GM23248 (cell line): ENCODE measurements around the gene GPR108. TPM values are rescaled to one million over a fixed set of nuclear protein-coding genes. Genes with fewer than 3 reads are reported as not detected.
A peak's percentile ranks its signal among the peaks of the same experiment; 100 is the strongest.

Experiments used
- DNase-seq: peaks from one replicate; pipeline ENCODE4 v3.0.0-alpha.2; 2015
- H2AFZ ChIP-seq: fragments of 200-600 bp; sonication (generic); 2 replicates; pipeline ENCODE4 v1.6.1; 2016; ENCODE audit warnings: antibody characterized with exemption
- H3F3A ChIP-seq: fragments of 200-600 bp; sonication (generic); 2 replicates; pipeline ENCODE4 v1.6.1; 2016; ENCODE audit warnings: mild to moderate bottlenecking, antibody characterized with exemption, mixed run types; ENCODE audit not compliant: insufficient read depth
- H3K27ac ChIP-seq: fragments of 200-600 bp; sonication (generic); 2 replicates; pipeline ENCODE4 v1.5.1; 2016; ENCODE audit warnings: mild to moderate bottlenecking
- H3K27me3 ChIP-seq: fragments of 200-600 bp; sonication (generic); replicated peaks from 2 replicates; pipeline ENCODE4 v1.6.1; 2016; ENCODE audit warnings: mild to moderate bottlenecking; ENCODE audit not compliant: insufficient read depth
- H3K36me3 ChIP-seq: fragments of 200-600 bp; sonication (generic); 2 replicates; pipeline ENCODE4 v1.6.1; 2016; ENCODE audit warnings: low read depth, mild to moderate bottlenecking
- H3K4me1 ChIP-seq: fragments of 200-600 bp; sonication (generic); 2 replicates; pipeline ENCODE4 v1.6.1; 2016; ENCODE audit warnings: mild to moderate bottlenecking; ENCODE audit not compliant: insufficient read depth
- H3K4me2 ChIP-seq: fragments of 200-600 bp; sonication (generic); one replicate; pipeline ENCODE4 v1.6.1; 2016; ENCODE audit warnings: mild to moderate bottlenecking; ENCODE audit not compliant: unreplicated experiment
- H3K4me3 ChIP-seq: fragments of 200-600 bp; sonication (generic); 2 replicates; pipeline ENCODE4 v1.5.1; 2016; ENCODE audit warnings: mild to moderate bottlenecking
- H3K79me2 ChIP-seq: fragments of 200-600 bp; sonication (generic); 2 replicates; pipeline ENCODE4 v1.6.1; 2016; ENCODE audit warnings: mild to moderate bottlenecking; ENCODE audit not compliant: insufficient read depth
- H3K9ac ChIP-seq: fragments of 200-600 bp; sonication (generic); 2 replicates; pipeline ENCODE4 v1.6.1; 2016; ENCODE audit warnings: mild to moderate bottlenecking
- H3K9me2 ChIP-seq: fragments of 200-600 bp; sonication (generic); 2 replicates; pipeline ENCODE4 v1.6.1; 2016; ENCODE audit warnings: mixed run types, mild to moderate bottlenecking, moderate library complexity; ENCODE audit not compliant: insufficient read depth
- H3K9me3 ChIP-seq: fragments of 200-600 bp; sonication (generic); one replicate; pipeline ENCODE4 v1.6.1; 2017; ENCODE audit warnings: low read depth
- H4K20me1 ChIP-seq: fragments of 200-600 bp; sonication (generic); 2 replicates; pipeline ENCODE4 v1.6.0; 2016; ENCODE audit not compliant: insufficient read depth
- EZH2 ChIP-seq: fragments of 200-600 bp; sonication (generic); IDR thresholded peaks from 2 replicates; pipeline ENCODE4 v1.6.1; 2018; ENCODE audit warnings: antibody characterized with exemption, mild to moderate bottlenecking; ENCODE audit not compliant: insufficient read depth, poor library complexity, severe bottlenecking
- EZH2phosphoT487 ChIP-seq: fragments of 200-600 bp; sonication (generic); IDR thresholded peaks from 2 replicates; pipeline ENCODE4 v1.6.1; 2018; ENCODE audit warnings: antibody characterized with exemption, moderate library complexity, mild to moderate bottlenecking, low read depth; ENCODE audit not compliant: insufficient read depth
- WGBS, 2 experiments: methylation state at CpG; one replicate each; pipeline ENCODE4 v1.1.6; 2015 to 2017; ENCODE audit warnings: low lambda C conversion rate in 2 of 2, low coverage in 1 of 2; ENCODE audit errors: missing lambda C conversion rate in 2 of 2; 5-methylcytosine and 5-hydroxymethylcytosine counted together
- in situ Hi-C: fragments of 300-500 bp; cut with MboI; formaldehyde crosslinking; loops from 2 replicates; pipeline ENCODE4 v1.15.0; 2020
- polyA plus RNA-seq: library from polyadenylated mRNA; unstranded; fragments of >200 nt; fragmentation: Nextera tagmentation; extraction: Ambion mirVana; gene quantifications from 2 replicates; pipeline ENCODE4 v1.2.1, GENCODE V29; 2016
- total RNA-seq: library from RNA; depleted of rRNA; stranded (reverse); fragments of >200 nt; shearing (Covaris generic); gene quantifications from 2 replicates; pipeline ENCODE4 v1.2.3, GENCODE V29; 2014

Gene GPR108
- total and polyA plus RNA-seq, 2 experiments from 2014 or later = 75.7 to 78.8 TPM

DNA sequence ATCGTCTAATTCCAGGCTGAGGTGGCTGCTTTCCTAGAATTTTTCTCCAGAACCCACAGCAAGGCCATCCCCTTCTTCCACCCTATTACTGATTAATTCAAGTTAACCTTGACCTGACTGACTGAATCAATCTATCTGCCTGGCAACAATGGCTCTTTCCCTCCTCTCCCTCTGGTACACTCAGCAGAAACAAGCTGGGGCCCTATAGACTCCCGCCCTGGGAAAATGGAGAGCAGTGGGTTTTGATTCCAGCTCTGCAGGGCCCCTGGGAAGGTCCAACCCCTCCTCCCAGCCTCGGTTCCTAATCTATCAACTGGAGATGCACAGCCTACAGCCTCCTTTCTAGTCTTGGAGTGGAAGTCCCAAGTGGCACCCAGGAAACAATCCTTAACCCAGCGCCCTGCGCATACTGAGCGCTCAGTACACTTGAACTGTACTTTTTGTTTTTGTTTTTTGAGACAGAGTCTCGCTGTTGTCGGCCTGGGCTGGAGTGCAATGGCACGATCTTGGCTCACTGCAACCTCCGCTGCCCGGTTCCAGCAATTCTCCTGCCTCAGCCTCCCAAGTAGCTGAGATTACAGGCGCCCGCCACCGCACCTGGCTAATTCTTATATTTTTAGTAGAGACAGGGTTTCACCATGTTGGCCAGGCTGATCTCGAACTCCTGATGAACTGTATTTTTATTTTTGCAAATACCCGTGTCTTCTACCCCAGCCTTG is 11.7 kb downstream of the GPR108 start:
- Histone ChIP-seq H4K20me1 (no peaks in the 10 kb centered on the region), H3K36me3 (no peaks in the 10 kb centered on the region), H3K4me1 (peaks cover 16% of the 10 kb centered on the region), H3K4me3 (no peak overlapping the region), H3K9ac (no peak overlapping the region), H2AFZ (no peak overlapping the region), H3K27me3 (no peaks in the 10 kb centered on the region), H3K9me2 (no peaks in the 10 kb centered on the region), H3K79me2 (no peaks in the 10 kb centered on the region), H3K9me3 (no peaks in the 10 kb centered on the region), H3K4me2 (no peak overlapping the region), H3K27ac (no peak overlapping the region), H3F3A (peaks cover 4% of the 10 kb centered on the region; the same call in 1 of the 2 replicates)
- DNase-seq = no peak
- no peak for TF ChIP-seq EZH2phosphoT487
- TF ChIP-seq EZH2 = no peak
- in situ Hi-C loops = no loop called here
- 87 to 91% methylated on average over 16 of the region's 16 CpGs for WGBS, 2 experiments

DNA sequence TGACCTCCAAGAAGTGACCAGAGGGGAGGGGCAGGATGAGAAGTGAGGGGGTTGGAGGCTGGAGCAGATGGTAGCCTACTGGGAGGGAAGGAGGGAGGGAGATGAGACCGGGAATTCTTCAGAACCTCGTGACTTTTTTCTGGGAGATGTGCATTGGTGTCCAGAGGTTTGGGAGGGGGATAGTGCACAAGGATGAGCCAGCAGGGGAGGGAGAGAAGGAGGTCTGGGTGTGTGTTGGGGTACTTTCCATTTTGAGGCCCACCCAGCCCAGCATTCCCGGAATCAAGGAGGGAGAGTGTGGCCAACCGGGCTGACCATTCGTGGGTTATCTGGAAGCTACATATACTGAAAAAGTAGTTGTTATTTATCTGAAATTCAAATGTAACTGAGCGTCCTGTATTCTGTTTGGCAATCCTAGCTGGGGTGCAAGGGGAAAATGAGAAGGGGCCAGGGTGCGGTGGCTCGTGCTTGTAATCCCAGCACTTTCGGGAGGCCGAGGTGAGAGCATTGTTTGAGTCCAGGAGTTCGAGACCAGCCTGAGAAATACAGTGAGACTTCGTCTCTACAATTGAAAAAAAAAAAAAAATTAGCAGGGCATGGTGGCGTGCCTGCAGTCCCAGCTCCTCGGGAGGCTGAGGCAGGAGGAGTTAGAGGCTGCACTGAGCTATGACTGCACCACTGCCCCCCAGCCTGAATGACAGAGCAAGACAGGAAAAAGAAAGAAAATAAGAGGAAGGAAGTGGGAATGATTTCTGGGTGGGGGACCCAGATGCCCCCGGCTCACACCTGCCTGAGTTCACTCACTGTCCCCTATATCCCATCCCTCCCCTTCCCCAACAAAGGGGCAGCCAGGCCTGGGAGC is 12.5 kb downstream of the GPR108 start:
- H3K4me3 ChIP-seq = no peak overlapping the region
- no peak overlapping the region for H2AFZ ChIP-seq
- H4K20me1 ChIP-seq = no peaks in the 10 kb centered on the region
- no peaks in the 10 kb centered on the region for H3K9me2 ChIP-seq
- no peaks in the 10 kb centered on the region for H3K9me3 ChIP-seq
- no peaks in the 10 kb centered on the region for H3K79me2 ChIP-seq
- H3F3A ChIP-seq = peaks cover 4% of the 10 kb centered on the region; the same call in 1 of the 2 replicates
- in situ Hi-C loops = no loop called here
- H3K27ac ChIP-seq = no peak overlapping the region
- no peak overlapping the region for H3K9ac ChIP-seq
- H3K4me2 ChIP-seq = no peak overlapping the region
- TF ChIP-seq EZH2 (no peak), EZH2phosphoT487 (no peak)
- DNase-seq = no peak
- H3K4me1 ChIP-seq = peaks cover 19% of the 10 kb centered on the region
- no peaks in the 10 kb centered on the region for H3K36me3 ChIP-seq
- WGBS, 2 experiments = 44 to 48% methylated on average over 15 of the region's 15 CpGs
- no peaks in the 10 kb centered on the region for H3K27me3 ChIP-seq

DNA sequence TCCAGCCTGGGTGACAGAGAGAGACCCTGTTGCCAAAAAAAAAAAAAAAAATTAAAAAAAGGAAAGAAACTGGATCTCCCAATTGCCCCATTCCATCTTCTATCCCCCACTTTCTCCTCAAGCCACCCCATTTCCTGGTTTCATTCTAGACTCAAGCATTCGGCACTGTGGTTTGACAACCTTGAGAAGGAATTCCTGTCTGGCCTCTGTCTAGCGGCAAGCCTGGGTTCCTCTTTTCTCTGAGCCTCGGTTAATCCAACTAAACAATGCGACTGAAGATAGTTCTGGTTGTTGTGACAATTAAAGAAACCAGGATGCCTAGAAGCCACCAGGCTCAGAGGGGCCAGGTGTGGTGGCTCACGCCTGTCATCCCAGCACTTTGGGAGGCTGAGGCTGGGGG is 13.6 kb downstream of the GPR108 start:
- H3K9me3 ChIP-seq = no peaks in the 10 kb centered on the region
- in situ Hi-C loops = no loop called here
- TF ChIP-seq EZH2phosphoT487 = no peak
- no peak for TF ChIP-seq EZH2
- no peak overlapping the region for H3K9ac ChIP-seq
- DNase-seq = no peak
- WGBS, 2 experiments = 66 to 73% methylated on average over 5 of the region's 5 CpGs
- no peaks in the 10 kb centered on the region for H3K36me3 ChIP-seq
- H3K27ac ChIP-seq = no peak overlapping the region
- peak overlapping the region; percentile 65 for H2AFZ ChIP-seq
- no peaks in the 10 kb centered on the region for H3K27me3 ChIP-seq
- H3F3A ChIP-seq = peaks cover 4% of the 10 kb centered on the region; the same call in 1 of the 2 replicates
- H3K4me2 ChIP-seq = peak overlapping the region; percentile 54
- H3K4me3 ChIP-seq = no peak overlapping the region
- H3K4me1 ChIP-seq = peaks cover 19% of the 10 kb centered on the region
- no peaks in the 10 kb centered on the region for H4K20me1 ChIP-seq
- H3K9me2 ChIP-seq = no peaks in the 10 kb centered on the region
- no peaks in the 10 kb centered on the region for H3K79me2 ChIP-seq

DNA sequence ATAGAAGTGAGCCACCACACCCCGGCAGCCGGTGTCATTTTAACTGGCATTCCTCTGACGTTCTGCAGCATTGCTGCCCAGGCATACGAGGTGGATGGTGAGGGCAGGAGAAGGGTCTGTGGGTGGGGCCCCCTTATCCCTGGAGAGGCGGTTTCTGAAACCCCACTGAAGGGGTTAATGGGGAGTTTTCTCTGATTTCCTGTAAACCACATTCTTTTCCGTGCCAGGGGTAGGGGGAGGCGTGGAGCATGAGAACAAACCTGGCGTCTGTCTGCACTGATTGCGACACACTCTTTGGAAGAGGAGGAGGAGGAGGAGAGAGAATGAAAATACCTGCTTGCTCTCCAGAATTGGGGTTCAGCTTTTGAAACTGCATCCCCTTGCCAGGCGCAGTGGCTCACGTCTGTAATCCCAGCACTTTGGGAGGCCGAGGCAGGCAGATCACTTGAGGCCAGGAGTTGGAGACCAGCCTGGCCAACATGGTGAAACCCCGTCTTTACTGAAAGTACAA is 14.2 kb downstream of the GPR108 start:
- in situ Hi-C loops = no loop called here
- H3K9ac ChIP-seq = no peak overlapping the region
- H2AFZ ChIP-seq = peak overlapping the region; percentile 65
- peak overlapping the region; percentile 54 for H3K4me2 ChIP-seq
- TF ChIP-seq EZH2phosphoT487 (no peak), EZH2 (no peak)
- H3F3A ChIP-seq = peaks cover 4% of the 10 kb centered on the region; the same call in 1 of the 2 replicates
- H3K9me2 ChIP-seq = no peaks in the 10 kb centered on the region
- no peaks in the 10 kb centered on the region for H3K79me2 ChIP-seq
- peak; percentile 61 for DNase-seq
- peak overlapping the region; percentile 34 for H3K4me3 ChIP-seq
- peaks cover 19% of the 10 kb centered on the region for H3K4me1 ChIP-seq
- no peaks in the 10 kb centered on the region for H3K9me3 ChIP-seq
- no peak overlapping the region for H3K27ac ChIP-seq
- 3% methylated on average over 13 of the region's 13 CpGs for WGBS, 2 experiments
- no peaks in the 10 kb centered on the region for H4K20me1 ChIP-seq
- H3K27me3 ChIP-seq = no peaks in the 10 kb centered on the region
- no peaks in the 10 kb centered on the region for H3K36me3 ChIP-seq
